ENCODE measurements around the gene PSMD8.

DNA sequence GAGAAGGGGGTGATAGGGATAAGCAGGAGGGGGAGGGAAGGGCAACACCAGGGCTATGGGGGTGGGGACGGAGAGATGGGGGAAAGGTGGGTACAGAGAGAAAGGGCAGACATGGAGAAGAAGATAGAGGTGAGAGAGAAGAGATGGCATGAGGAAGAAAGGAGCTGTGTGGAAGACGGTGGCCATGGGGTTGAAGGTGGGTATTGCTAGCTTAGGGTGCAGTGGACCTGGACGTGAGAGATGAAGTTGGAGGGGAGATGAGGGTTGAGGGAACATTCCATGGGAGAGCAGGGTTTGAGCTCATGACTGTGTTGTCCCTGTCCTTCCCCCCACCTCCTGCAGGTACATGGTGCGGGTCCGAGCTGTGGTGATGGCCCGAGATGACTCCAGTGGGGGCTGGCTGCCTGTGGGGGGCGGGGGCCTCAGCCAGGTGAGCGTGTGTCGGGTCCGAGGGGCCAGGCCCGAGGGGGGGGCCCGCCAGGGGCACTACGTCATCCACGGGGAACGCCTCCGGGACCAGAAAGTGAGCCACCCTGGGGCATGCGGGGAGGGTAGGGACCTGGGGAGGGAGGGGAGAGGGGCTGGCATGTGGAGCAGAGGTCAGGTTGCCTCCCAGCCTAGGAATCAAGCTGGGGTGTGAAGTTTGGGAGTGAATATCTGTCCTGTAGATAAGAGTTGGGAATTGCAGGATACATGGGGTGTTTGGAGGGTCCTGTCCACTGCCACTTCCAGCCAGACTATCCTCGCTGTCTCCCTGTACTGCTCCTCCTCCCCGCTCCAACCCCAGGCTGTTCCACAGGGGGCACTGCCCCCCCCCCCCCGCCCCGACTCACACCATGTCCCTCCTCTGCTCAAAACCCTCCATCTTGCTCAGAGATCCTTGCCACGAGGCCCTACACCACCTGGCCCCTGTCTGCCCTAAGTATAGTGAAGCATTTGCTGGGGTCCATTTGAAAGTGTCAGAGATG is 15.9 kb downstream of the PSMD8 start:
- TF ChIP-seq, protein P1, sequence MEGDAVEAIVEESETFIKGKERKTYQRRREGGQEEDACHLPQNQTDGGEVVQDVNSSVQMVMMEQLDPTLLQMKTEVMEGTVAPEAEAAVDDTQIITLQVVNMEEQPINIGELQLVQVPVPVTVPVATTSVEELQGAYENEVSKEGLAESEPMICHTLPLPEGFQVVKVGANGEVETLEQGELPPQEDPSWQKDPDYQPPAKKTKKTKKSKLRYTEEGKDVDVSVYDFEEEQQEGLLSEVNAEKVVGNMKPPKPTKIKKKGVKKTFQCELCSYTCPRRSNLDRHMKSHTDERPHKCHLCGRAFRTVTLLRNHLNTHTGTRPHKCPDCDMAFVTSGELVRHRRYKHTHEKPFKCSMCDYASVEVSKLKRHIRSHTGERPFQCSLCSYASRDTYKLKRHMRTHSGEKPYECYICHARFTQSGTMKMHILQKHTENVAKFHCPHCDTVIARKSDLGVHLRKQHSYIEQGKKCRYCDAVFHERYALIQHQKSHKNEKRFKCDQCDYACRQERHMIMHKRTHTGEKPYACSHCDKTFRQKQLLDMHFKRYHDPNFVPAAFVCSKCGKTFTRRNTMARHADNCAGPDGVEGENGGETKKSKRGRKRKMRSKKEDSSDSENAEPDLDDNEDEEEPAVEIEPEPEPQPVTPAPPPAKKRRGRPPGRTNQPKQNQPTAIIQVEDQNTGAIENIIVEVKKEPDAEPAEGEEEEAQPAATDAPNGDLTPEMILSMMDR (IDR thresholded peaks at IDR 0.05): no peak
- no peak for TF ChIP-seq POLR2AphosphoS5 (IDR thresholded peaks at IDR 0.05)
- TF ChIP-seq POLR2A (IDR thresholded peaks at IDR 0.05): no peak
- no peak for TF ChIP-seq EP300 (IDR thresholded peaks at IDR 0.05)
